HEK293 (cell line): ENCODE results near the gene TNIP1.

Source experiments
- CTCF ChIA-PET: fragments of 350-600 bp; formaldehyde crosslinking; extraction: SDS; loops from one replicate; lab custom pipeline; 2021; ENCODE audit warnings: antibody characterized with exemption; lab: Yijun Ruan, JAX
- POLR2A ChIA-PET: fragments of 300-600 bp; formaldehyde crosslinking; extraction: SDS; loops from one replicate; lab custom pipeline; 2020; ENCODE audit warnings: antibody characterized with exemption, inconsistent platforms; lab: Yijun Ruan, JAX
- H3K27ac ChIP-seq: fragments of 200-500 bp; sonication (Bioruptor generic); 2 replicates; pipeline ENCODE4 v1.5.1; 2014; ENCODE audit warnings: low read depth, low read length, control low read depth, inconsistent platforms; ENCODE audit errors: extremely low read depth
- H3K36me3 ChIP-seq, 2 experiments: fragments of 200-500 bp in 1 of 2; sonication (Bioruptor generic) in 1 of 2; 1 replicate in 1 of 2; 2 replicates in 1 of 2; pipeline ENCODE4 v1.5.1; 2014 to 2017; ENCODE audit warnings: inconsistent platforms in 2 of 2, low read length in 2 of 2; ENCODE audit not compliant: control insufficient read depth in 2 of 2, insufficient read depth in 1 of 2
- H3K4me1 ChIP-seq: fragments of 200-500 bp; sonication (Bioruptor generic); 2 replicates; pipeline ENCODE4 v1.5.1; 2014; ENCODE audit warnings: mild to moderate bottlenecking, low read length, inconsistent platforms; ENCODE audit not compliant: control insufficient read depth, insufficient read depth
- H3K4me3 ChIP-seq: 2 replicates; pipeline ENCODE4 v1.5.1; 2011; ENCODE audit warnings: low read depth, mild to moderate bottlenecking, control low read depth, low read length, moderate library complexity
- H3K9me3 ChIP-seq: fragments of 200-500 bp; sonication (Bioruptor generic); 2 replicates; pipeline ENCODE4 v1.5.1; 2014; ENCODE audit warnings: low read depth, low read length, inconsistent platforms; ENCODE audit not compliant: control insufficient read depth, insufficient read depth
- EGR2 ChIP-seq: fragments of 450-650 bp; formaldehyde crosslinking; IDR thresholded peaks from 2 replicates; pipeline ENCODE4 v1.5.1; 2016; ENCODE audit warnings: low read depth, missing biosample characterization, missing genetic modification characterization
- KLF9 ChIP-seq: fragments of 450-650 bp; formaldehyde crosslinking; IDR thresholded peaks from 2 replicates; pipeline ENCODE4 v1.5.1; 2016; ENCODE audit warnings: missing biosample characterization, missing genetic modification characterization, low read depth
- PRDM1 ChIP-seq: fragments of 450-650 bp; formaldehyde crosslinking; IDR thresholded peaks from 2 replicates; pipeline ENCODE4; 2016; ENCODE audit warnings: missing biosample characterization, missing genetic modification characterization
- RBAK ChIP-seq: fragments of 450-650 bp; formaldehyde crosslinking; IDR thresholded peaks from 2 replicates; pipeline ENCODE4 v1.5.1; 2016; ENCODE audit warnings: missing biosample characterization, missing genetic modification characterization
- SCRT2 ChIP-seq: fragments of 450-650 bp; formaldehyde crosslinking; IDR thresholded peaks from 2 replicates; pipeline ENCODE4 v1.5.1; 2016; ENCODE audit warnings: missing biosample characterization, missing genetic modification characterization
- SP7 ChIP-seq: fragments of 450-650 bp; formaldehyde crosslinking; IDR thresholded peaks from 2 replicates; pipeline ENCODE4 v1.5.1; 2016; ENCODE audit warnings: missing biosample characterization, missing genetic modification characterization
- TSHZ1 ChIP-seq: fragments of 450-650 bp; formaldehyde crosslinking; IDR thresholded peaks from 2 replicates; pipeline ENCODE4 v1.5.1; 2016; ENCODE audit warnings: missing biosample characterization, missing genetic modification characterization, borderline replicate concordance
- YY1 ChIP-seq: fragments of 450-650 bp; formaldehyde crosslinking; IDR thresholded peaks from 2 replicates; pipeline ENCODE4 v1.5.1; 2018; ENCODE audit warnings: missing biosample characterization, missing genetic modification characterization
- ZBTB26 ChIP-seq: fragments of 450-650 bp; formaldehyde crosslinking; optimal IDR thresholded peaks from 2 replicates; pipeline ENCODE3; 2016; ENCODE audit warnings: missing biosample characterization, mild to moderate bottlenecking, missing genetic modification characterization
- ZBTB48 ChIP-seq: fragments of 450-650 bp; formaldehyde crosslinking; IDR thresholded peaks from 2 replicates; pipeline ENCODE4 v1.5.1; 2016; ENCODE audit warnings: missing biosample characterization, missing genetic modification characterization
- ZFHX2 ChIP-seq: fragments of 450-650 bp; formaldehyde crosslinking; conservative IDR thresholded peaks from 2 replicates; pipeline ENCODE4 v1.5.1; 2016; ENCODE audit warnings: missing biosample characterization, missing genetic modification characterization
- ZNF121 ChIP-seq: fragments of 450-650 bp; formaldehyde crosslinking; IDR thresholded peaks from 2 replicates; pipeline ENCODE4 v1.5.1; 2016; ENCODE audit warnings: missing biosample characterization, missing genetic modification characterization
- ZNF335 ChIP-seq: fragments of 450-650 bp; formaldehyde crosslinking; conservative IDR thresholded peaks from 2 replicates; pipeline ENCODE4 v1.5.1; 2016; ENCODE audit warnings: missing biosample characterization, missing genetic modification characterization
- ZNF366 ChIP-seq: fragments of 450-650 bp; formaldehyde crosslinking; conservative IDR thresholded peaks from 2 replicates; pipeline ENCODE4 v1.5.1; 2016; ENCODE audit warnings: missing biosample characterization, missing genetic modification characterization
- ZNF394 ChIP-seq: fragments of 450-650 bp; formaldehyde crosslinking; IDR thresholded peaks from 2 replicates; pipeline ENCODE4 v1.5.1; 2016; ENCODE audit warnings: missing biosample characterization, missing genetic modification characterization, mild to moderate bottlenecking, moderate library complexity, borderline replicate concordance
- ZNF501 ChIP-seq: fragments of 450-650 bp; formaldehyde crosslinking; IDR thresholded peaks from 2 replicates; pipeline ENCODE4 v1.5.1; 2016; ENCODE audit warnings: missing biosample characterization, missing genetic modification characterization
- ZNF610 ChIP-seq: fragments of 450-650 bp; formaldehyde crosslinking; IDR thresholded peaks from 2 replicates; pipeline ENCODE4 v1.5.1; 2016; ENCODE audit warnings: missing biosample characterization, missing genetic modification characterization, borderline replicate concordance
- ZNF629 ChIP-seq: fragments of 450-650 bp; formaldehyde crosslinking; IDR thresholded peaks from 2 replicates; pipeline ENCODE4 v1.5.1; 2017; ENCODE audit warnings: missing biosample characterization, missing genetic modification characterization
- ZNF664 ChIP-seq: fragments of 450-650 bp; formaldehyde crosslinking; IDR thresholded peaks from 2 replicates; pipeline ENCODE4 v1.5.1; 2016; ENCODE audit warnings: missing biosample characterization, missing genetic modification characterization
- ZNF785 ChIP-seq: fragments of 450-650 bp; formaldehyde crosslinking; IDR thresholded peaks from 2 replicates; pipeline ENCODE4 v1.5.1; 2016; ENCODE audit warnings: missing biosample characterization, missing genetic modification characterization
- ZXDB ChIP-seq: fragments of 450-650 bp; formaldehyde crosslinking; IDR thresholded peaks from 2 replicates; pipeline ENCODE4 v1.5.1; 2016; ENCODE audit warnings: missing biosample characterization, missing genetic modification characterization
- TF ChIP-seq, protein P1 (sequence below): fragments of 450-650 bp; formaldehyde crosslinking; IDR thresholded peaks from 2 replicates; pipeline ENCODE4 v1.5.1; 2016; ENCODE audit warnings: missing biosample characterization, missing genetic modification characterization, borderline replicate concordance
- TF ChIP-seq, protein P2 (sequence below): fragments of 450-650 bp; formaldehyde crosslinking; IDR thresholded peaks from 2 replicates; pipeline ENCODE4 v1.5.1; 2017; ENCODE audit warnings: missing biosample characterization, missing genetic modification characterization
- TF ChIP-seq, protein P3 (sequence below): fragments of 450-650 bp; formaldehyde crosslinking; IDR thresholded peaks from 2 replicates; pipeline ENCODE4 v1.5.1; 2016; ENCODE audit warnings: missing biosample characterization, missing genetic modification characterization

TNIP1 gene

DNA sequence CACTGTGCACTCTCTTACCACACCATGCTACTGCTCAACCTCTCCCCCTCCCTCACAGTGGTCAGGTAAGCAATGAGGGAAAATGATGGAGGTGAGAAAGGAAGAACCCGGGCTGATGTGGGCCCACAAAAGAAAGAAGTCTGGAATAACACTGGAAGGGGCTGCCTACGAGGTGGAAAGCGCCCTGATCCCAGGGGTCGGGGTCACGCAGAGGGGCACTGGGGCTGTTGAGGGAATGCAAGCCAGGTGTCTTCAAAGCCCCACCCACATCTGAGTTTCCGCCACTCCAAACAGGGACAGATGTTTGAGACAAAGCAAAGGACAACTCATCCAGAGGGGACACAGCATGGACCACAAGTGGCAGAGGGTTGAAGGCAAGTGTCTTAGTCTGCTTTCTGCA, 4.2 kb downstream of the TNIP1 start:
- H3K36me3 ChIP-seq = peaks cover 0 to 18% of the 10 kb centered on the region in 2 experiments; a peak in 1 of 3 replicates
- CTCF ChIA-PET = interaction anchor here (0.9 kb wide), 1 partner anchor 25 kb away, joined by 7 read pairs; no protein-coding TSS in a partner anchor
- H3K4me3 ChIP-seq = no peak overlapping the region
- POLR2A ChIA-PET = no interaction called here
- H3K9me3 ChIP-seq = no peaks in the 10 kb centered on the region
- H3K27ac ChIP-seq = no peak overlapping the region
- TF ChIP-seq RBAK (tag by site-specific recombination) = no peak
- no peak for TF ChIP-seq ZNF664
- no peak for TF ChIP-seq ZNF121 (tag by site-specific recombination)
- no peak for TF ChIP-seq ZNF629 (tag by site-specific recombination)
- no peak for TF ChIP-seq ZNF366
- TF ChIP-seq TSHZ1 (tag by site-specific recombination) = no peak
- no peak for TF ChIP-seq ZNF610
- TF ChIP-seq SCRT2 (tag by site-specific recombination) = no peak
- no peak for TF ChIP-seq ZBTB26 (tag by site-specific recombination)
- TF ChIP-seq, protein P1, sequence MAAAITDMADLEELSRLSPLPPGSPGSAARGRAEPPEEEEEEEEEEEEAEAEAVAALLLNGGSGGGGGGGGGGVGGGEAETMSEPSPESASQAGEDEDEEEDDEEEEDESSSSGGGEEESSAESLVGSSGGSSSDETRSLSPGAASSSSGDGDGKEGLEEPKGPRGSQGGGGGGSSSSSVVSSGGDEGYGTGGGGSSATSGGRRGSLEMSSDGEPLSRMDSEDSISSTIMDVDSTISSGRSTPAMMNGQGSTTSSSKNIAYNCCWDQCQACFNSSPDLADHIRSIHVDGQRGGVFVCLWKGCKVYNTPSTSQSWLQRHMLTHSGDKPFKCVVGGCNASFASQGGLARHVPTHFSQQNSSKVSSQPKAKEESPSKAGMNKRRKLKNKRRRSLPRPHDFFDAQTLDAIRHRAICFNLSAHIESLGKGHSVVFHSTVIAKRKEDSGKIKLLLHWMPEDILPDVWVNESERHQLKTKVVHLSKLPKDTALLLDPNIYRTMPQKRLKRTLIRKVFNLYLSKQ = no peak
- peaks cover 2% of the 10 kb centered on the region; the same call in 1 of the 2 replicates for H3K4me1 ChIP-seq

DNA sequence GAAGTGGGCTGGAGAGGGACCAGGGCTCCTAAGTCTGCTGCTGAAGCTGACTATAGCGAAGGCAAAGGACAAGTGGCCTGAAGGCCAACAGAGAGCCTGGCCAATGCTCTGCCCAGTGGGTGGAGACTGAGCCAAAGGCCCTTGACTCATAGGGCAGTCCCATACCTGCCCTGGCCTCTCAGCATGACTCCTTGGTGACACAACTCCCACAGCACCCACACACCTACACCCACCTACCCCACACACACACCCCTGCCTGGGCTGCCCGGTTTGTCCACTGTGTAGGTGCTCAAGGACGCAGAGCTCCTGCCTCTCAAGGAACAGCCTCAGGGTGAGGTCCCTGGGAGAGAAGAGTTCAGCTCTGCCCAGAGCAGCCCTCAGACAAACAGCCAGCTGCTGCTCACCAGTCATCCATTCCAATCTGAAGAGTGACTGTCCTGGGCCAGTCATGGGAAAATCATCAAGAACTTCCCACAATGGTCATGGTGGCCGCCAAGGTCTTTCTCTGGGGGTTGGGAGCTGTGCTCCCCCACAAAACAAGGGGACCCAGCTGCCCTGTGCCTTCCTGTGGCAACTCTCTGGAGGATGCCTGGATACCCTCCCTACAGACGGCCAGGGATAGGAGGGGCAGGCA, 5.0 kb downstream of the TNIP1 start:
- no peaks in the 10 kb centered on the region for H3K4me1 ChIP-seq
- TF ChIP-seq EGR2 (tag by site-specific recombination) = peak; percentile 98
- TF ChIP-seq ZNF501 = no peak
- no peak for TF ChIP-seq ZNF394 (tag by site-specific recombination)
- TF ChIP-seq KLF9 (tag by site-specific recombination) = no peak
- TF ChIP-seq PRDM1 = no peak
- no peak for TF ChIP-seq ZNF335 (tag by site-specific recombination)
- TF ChIP-seq ZXDB (tag by site-specific recombination) = no peak
- TF ChIP-seq, protein P2, sequence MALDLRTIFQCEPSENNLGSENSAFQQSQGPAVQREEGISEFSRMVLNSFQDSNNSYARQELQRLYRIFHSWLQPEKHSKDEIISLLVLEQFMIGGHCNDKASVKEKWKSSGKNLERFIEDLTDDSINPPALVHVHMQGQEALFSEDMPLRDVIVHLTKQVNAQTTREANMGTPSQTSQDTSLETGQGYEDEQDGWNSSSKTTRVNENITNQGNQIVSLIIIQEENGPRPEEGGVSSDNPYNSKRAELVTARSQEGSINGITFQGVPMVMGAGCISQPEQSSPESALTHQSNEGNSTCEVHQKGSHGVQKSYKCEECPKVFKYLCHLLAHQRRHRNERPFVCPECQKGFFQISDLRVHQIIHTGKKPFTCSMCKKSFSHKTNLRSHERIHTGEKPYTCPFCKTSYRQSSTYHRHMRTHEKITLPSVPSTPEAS (tag by site-specific recombination) = no peak
- no peak for TF ChIP-seq RBAK (tag by site-specific recombination)
- no peak for TF ChIP-seq ZNF785 (tag by site-specific recombination)
- peak; percentile 97 for TF ChIP-seq ZFHX2 (tag by site-specific recombination)
- no peak for TF ChIP-seq ZBTB48 (tag by site-specific recombination)
- no peak for TF ChIP-seq YY1 (tag by site-specific recombination)
- TF ChIP-seq, protein P3, sequence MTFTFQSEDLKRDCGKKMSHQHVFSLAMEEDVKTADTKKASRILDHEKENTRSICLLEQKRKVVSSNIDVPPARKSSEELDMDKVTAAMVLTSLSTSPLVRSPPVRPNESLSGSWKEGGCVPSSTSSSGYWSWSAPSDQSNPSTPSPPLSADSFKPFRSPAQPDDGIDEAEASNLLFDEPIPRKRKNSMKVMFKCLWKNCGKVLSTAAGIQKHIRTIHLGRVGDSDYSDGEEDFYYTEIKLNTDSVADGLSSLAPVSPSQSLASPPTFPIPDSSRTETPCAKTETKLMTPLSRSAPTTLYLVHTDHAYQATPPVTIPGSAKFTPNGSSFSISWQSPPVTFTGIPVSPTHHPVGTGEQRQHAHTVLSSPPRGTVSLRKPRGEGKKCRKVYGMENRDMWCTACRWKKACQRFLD (tag by site-specific recombination) = no peak
- TF ChIP-seq SP7 (tag by site-specific recombination) = no peak
- TF ChIP-seq, all 188 proteins: peak for 2
- ChIA-PET POLR2A (interaction anchor here (1.0 kb wide), 1 partner anchor 82 kb away, joined by 3 read pairs; the partner anchor contains the start of gene ANXA6), CTCF (interaction anchor here (0.9 to 1.3 kb wide), 3 partner anchors 24 to 40 kb away, joined by 5 to 7 read pairs (median 5); no protein-coding TSS in a partner anchor)
- H3K9me3 ChIP-seq = no peaks in the 10 kb centered on the region
- H3K4me3 ChIP-seq = no peak overlapping the region
- no peak overlapping the region for H3K27ac ChIP-seq
- H3K36me3 ChIP-seq = peaks cover 0 to 19% of the 10 kb centered on the region in 2 experiments; a peak in 1 of 3 replicates
